GM21825 (cell line): ENCODE results near the gene TAGLN2.

ENCODE experiments used
- ATAC-seq: cut with Tn5 transposase; IDR thresholded peaks from one replicate; pipeline ENCODE4 v1.9.1; 2021; ENCODE audit warnings: mild to moderate bottlenecking, moderate library complexity; ENCODE audit not compliant: unreplicated experiment

The TAGLN2 gene

DNA sequence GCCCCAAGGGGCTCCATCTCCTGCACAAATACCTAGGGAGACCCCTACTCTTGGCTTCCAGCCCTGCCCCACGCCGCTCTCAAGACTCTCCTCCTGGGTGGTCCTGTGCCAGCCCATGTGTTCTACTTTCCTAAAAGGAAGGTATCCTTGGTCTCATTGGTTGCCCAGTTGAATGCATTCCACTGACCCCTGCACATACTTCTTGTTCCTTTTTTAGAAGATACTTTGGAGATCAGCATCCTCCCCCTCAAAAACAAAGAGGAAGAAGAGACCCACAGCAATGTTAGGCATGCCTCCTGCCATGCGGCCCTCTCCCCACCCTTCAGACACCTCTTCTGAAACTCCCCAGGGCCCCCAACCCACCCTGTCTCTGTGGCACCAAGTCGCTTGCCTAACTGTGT, 24.7 kb upstream of the TAGLN2 start:
- ATAC-seq = no peak

DNA sequence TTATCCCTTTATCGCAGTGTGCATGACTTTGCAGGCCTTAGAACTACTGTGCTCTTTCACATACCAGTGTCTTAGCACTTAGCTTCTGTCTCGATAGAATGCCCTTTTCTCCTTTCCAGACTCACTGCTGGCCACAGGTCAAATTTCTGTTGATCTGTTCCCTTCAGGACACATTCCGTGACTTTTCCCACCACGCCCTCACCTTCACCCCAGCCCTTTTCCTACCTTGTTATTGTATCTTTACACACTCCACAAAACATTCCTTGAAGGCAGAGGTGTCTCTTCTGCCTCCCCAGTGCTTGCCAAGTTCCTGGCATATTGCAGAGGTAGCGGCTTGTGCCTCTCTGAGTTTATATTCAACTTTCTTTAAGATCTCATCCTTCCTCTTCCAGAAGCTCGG, 23.8 kb upstream of the TAGLN2 start:
- ATAC-seq = no peak

DNA sequence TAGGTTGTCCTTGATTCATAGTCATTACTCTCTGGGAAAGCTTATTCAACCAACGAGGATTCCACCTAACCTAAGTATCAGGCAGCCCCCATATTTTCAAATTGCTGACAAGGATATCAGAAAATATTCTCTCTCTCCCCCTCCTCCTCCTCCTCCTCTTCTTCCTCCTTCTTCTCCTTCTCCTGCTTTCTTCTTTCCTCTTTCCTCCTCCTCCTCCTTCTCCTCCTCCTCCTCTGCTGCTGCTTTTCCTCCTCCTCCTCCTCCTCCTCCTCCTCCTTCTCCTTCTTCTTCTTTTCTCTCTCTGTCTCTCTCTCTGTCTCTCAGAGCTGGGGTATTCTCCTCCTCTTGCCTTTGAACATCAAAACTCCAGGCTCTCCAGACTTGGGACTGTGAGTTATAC, 22.6 kb upstream of the TAGLN2 start:
- ATAC-seq = no peak

DNA sequence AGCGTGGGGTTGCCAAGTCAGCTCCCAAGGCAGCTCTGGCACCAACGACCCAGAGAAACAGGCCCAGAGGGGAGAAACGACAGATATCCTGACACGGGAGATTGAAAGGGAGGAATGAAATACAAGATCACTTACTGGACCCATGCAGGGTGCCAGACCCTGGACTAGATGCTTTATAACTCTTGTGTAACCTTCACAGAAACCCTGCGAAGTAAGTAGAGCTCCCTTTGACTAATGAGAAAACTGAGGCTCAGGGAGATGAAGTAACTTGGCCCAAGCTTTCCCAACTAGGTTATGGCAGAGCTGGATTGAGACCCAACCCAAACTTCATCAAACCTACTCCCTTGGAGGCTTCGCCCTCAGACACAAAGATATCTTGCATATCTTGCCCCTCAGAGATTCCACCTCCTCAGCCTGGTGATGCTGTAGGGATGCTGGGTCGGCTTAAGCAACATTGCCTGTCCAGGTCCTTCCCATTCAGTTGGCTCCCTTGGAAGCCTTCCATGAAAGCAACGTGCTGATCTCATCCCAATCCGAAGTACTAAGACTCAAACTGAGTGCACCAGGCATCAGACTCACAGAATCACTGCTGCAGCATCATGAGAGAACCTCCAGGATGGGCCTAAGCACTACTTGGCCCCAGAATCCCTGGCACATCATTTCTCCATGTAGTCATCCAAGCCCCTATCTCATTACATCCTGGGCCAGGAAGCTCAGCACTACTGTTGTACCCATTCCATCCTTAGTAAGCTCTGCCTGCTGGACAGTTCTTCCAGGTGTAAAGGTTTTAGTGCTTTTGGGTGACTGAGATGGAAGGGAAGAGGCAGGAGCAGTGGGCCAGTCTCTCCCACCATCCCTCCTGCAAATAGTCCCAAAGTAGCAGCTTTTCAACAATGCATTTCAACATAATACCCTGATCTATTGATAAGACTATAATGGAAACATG, 21.2 kb upstream of the TAGLN2 start:
- no peak for ATAC-seq

DNA sequence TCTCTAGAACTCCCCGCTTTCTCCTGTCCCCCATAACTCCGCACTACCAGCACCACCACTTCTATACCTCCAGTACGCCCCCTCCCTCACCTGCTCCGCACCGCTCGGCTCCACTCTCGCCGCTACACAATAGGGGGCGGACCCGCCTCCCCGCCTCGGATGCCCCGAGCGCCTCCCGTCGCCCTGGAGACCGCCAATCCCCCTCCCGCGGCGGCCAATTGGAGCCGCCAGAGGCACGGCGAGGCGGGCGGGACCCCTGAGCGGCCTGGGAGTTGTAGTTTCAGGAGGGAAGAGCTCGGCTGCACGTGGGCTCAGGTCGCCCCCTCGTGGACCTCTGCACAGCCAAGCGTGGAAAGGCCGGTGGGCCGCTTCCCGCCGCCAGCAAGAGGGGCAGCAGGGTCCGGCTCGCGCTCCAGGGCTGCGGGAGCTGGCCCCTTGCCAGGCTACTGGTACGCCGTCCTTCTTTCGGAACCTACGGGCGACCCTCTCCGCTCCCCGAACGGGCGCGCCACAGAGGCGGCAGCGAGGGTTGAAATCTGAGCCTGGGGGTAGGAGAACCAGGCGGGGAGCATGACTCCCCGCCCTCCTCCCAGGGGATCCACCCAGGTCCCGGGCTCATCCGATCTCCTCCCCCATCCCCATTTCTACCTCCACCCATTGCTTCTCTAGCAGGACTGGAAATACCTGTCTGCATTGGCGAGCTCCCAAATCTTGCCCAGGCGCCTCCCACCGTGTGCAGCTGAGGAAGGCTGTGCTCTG, 20.4 kb upstream of the TAGLN2 start, which contains the start of gene IGSF9:
IGSF9 (minus strand) TSS at position 131 of the 759 bp plus-strand sequence. CDS start 2,159 bp downstream, outside the sequence.
- ATAC-seq = peak; percentile 64

DNA sequence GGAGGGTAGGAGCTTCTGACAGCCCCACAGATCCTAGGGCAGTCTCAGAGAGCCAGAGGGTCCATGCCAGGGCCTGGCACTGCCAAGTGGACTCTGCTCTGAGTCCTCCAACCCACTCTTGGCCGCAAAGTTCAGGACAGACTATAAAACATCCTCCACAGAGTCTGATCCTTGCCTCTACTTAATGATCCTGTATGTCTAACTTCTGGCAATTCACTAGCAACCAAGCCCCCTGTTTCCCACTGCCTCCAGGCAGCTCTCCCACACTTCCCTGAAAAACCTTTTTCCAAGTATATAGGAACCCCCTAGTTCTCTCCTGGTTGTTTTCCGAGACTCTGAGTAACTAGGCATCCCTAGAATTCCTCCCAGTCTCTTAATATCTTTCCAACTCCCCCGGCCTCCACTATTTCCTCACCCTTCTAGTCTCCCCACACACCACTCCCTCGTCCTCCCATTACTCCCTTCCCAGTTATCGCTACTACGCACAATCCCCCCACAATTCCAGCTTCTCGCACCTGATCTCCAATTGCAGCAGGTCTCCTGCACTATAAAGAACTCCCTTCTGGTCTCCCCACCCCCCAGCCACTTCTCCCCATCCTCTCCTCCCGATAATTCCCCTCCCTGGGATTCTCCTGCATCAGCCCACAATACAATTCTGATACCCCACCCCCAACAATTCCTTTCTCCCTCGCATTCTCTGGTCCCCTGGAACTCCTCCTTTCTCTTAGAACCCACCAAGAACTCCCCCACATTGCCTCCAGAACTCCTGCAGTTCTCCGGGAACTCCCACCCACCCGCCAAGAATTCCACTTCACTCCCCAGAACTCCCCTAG, 19.5 kb upstream of the TAGLN2 start:
- no peak for ATAC-seq

DNA sequence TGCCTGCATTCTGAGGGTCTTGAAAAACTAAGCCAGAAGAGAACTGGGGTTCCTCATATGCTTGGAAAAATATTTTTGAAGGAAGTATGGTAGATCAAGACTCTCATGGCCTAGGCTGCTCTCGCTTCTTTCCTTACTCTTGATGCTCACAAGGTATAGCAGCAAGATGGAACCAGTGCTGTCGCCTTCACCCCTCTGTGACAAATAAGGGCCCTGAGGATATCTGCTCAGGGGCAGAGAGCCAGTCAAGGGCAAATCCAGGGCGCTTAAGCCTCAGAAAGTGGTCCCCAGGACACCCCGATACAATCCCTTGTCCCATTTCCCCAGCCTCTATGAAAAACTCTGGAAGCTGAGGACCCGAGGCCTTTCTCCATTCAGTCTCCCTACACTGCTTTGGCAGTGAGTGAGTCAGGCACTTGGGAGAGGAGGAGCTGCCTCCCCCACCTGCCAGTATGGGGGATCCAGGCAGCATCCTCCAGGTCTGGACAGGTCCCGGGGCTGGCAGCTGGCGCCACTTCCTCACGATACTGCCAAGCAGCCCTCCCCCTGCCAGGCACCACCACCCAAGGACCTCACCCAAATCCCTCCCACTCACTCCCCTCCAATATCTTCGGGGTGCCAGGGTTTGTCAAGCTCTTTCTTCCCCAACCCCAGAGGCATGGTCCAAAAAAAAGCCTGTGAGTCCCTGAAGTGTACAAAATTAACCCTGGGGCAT, 18.8 kb upstream of the TAGLN2 start:
- no peak for ATAC-seq

DNA sequence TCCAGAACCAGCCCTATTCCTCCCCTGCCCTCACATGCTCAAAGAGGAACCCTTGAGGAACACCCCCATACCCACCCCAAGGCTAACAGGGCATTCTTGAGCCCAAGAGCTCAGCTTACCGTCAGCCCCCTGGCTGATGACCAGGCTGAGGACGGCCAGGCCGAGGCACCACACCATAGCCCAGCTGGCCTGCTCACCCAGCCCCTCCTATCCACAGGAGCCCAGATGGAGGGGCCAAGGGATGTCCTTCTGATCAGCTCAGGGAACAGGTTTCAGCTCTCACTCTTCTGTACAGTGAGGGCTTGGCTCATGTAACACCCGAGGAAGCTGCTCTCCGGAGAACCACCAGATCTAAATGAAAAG, 18.0 kb upstream of the TAGLN2 start:
- ATAC-seq = no peak

DNA sequence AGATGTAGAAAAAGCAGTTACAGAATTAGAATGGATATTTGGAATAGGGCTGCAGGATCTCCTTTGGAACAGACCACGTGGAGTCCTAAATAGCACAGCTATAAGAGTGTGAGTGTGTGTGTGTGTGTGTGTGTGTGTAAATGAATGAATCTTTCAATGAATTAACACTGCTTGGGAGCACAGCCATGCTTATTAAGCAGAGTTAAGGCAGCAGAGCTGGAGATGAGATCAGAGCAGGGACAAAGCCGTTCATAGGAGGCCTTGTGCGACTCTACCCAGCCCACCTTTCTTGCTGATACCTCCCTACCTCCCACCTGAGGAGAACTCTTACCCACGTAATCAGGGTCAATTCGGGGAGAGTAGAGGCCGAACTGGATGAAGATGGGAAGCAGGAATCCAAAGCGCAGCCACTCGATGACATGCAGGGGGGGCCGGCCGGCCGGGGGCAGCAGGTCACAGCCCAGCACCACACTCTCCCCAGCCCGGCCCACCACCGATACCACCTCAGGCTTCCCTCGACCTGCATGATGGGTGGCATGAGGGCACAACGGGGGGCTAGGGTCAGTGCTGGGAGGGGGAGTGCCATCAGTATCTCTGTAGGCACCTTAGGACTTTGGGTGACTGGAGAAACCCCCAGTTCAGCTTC, 17.4 kb upstream of the TAGLN2 start:
- no peak for ATAC-seq

DNA sequence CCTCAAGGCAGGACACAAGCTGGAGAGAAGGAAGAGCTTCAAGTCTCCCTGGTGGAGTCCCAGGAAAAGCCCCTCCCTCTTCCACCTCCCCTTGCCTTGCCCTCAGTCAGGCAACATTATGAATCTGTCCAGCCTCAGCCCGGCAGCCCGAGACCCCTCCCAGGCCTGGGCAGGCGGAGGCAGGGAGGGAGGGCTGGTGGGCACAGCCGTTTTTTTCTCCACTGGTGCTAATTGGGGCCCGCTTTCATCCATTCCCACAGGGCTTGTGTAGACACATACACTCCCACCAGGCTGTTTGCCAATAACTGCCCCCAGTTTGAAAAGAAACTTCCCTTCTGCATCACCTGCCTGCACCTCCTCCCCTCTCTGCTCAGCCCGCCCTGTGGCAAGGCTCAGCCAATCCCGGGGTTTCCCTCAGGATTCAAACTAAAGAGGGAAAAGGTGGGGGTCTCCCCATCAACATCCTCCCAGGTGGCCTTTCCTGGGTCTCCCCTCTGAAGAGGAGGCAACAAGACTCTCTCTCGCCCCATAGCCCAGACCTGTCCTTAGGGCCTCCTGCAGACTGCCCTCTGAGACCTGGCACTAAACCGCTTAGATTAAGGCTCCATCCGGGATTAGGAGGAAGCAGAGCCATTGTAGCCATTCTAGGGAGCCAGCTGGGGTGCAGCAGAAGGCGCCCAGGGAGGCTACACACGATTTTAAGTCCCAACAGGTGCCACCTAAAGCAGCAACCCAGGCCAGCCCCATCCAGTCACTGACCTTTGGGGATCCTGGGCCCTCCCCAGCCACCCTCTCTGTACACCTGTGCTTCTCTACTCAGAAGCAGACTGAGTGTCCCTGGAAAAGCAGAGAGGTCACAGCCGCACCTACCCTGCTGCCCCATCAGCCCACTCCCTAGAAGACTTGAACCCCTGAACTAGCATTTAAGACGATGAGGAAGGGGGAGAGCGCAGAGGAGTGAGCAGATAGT, 16.6 kb upstream of the TAGLN2 start:
- no peak for ATAC-seq

DNA sequence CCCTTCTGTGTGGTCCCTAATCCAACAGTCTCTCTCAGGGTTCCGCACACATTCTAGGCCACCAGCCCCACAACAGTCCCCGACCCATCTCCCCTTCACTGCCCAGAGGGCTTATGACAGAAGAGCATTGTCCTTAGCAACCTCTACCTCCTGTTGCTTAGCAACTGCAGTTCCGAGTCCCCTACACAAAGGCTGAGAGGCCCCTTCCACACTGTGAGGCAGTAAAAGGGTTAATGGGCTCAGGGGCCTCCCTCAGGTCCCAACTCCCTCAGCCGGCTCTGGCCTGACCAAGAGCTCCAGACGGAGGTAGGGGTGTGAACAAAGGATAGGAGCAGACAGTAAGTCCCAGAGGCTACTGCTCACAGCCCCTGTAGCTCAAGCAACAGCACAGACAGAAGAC, 15.8 kb upstream of the TAGLN2 start:
- ATAC-seq = no peak

DNA sequence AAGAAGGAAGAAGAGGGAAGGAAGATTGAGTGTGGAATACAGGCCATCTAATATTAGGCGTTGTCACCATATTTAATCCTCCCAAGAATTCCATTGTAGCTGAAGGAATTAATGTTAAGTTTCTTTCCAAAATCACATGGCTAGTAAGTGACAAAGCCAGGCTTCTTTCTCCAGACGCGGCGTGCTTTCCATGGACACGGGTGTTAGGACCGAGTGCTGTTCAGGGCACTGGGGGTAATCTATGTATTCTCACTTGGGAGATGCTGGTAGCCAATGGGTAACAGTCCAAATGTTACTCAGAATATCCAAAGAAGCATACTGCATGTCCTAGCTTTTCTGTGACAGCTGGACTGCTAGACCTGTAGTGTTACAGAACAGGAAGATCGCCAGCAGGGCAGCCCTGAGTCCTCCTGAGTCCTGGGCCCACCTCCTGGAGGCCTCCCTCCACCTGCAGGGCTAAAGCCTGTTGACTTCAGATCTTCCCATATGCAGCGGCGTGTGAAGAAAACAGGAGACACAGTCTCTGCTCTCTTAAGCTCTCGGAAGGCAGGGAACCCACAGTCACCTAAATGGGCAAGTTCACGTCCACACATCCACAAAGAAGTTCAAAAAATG, 14.8 kb upstream of the TAGLN2 start:
- no peak for ATAC-seq

DNA sequence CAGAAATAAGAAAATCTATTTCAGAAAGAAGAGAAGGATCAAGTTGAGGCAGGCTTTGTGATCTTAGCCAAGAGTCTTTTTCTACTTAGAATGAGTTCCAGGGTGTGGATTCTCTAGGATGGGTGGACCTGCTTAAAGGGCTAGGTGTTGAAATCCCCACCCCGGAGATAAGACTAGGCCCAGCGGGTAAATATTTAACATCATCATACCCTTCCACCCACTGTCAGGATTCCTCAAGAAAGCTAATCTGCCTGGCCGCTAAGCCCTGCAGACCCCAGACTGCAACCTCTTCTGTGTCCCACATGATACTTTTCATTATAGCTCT, 14.3 kb upstream of the TAGLN2 start:
- no peak for ATAC-seq

DNA sequence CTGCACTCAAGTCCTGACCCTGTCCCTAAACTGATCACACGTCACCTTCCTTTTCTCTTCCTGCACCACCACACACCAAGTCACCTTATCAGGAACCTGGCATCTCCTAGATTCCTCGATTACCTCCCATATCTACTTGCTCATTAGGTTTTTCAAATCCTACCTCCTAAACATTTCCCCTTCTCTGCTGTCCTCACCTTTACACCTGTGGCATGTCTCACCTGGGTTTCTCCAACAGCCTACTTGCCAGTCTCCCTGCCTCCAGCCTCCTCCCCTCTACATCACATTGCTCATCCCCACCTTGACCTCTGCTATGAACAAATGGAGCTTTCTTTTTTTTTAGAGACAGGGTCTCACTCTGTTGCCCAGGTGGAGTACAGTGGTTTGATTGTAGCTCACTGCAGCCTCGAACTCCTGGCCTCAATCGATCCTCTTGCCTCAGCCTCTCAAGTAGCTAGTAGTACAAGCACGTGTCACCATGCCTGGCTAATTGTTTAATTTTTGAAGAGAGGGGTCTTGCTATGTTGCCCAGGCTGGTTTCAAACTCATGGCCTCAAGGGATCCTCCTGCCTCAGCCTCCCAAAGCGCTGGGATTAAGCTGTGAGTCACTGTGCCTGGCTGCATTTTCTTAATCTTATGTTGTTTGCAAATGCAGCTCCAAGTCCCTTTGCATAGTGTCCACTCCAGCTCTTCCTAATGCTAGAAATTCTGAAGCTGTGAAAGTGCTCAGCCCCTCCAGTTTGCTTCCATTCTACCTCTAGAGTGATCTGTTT, 13.8 kb upstream of the TAGLN2 start:
- no peak for ATAC-seq

DNA sequence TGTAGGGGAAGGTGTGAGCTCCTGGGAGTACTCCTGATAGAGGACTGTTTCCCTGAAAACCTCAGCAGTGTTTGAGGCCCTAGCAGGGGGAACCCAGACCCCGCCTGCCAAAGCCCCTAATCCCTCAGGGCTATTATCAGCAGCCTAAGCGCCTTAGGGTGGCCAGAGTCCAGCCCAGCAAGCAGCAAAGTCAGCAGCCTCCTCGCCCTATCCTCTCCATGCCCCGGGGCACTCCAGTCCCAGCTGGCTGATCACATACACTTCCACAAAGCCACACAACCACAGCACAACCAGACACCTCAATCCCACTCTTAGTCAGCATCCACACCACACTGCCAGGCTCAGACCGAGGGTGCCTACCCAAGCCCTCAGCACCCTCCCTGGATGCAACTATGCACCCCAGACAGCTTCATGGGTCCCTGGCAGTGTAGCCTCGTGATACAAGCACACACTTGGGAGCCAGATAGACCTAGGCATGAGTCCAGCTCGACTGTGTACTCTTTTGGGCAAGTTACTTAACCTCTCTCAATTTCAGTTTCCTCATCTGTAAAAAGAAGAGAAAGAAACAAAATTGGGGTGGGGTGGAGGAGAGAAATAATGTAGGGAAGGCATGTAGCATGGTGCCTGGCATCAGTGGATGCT, 13.0 kb upstream of the TAGLN2 start:
- no peak for ATAC-seq

DNA sequence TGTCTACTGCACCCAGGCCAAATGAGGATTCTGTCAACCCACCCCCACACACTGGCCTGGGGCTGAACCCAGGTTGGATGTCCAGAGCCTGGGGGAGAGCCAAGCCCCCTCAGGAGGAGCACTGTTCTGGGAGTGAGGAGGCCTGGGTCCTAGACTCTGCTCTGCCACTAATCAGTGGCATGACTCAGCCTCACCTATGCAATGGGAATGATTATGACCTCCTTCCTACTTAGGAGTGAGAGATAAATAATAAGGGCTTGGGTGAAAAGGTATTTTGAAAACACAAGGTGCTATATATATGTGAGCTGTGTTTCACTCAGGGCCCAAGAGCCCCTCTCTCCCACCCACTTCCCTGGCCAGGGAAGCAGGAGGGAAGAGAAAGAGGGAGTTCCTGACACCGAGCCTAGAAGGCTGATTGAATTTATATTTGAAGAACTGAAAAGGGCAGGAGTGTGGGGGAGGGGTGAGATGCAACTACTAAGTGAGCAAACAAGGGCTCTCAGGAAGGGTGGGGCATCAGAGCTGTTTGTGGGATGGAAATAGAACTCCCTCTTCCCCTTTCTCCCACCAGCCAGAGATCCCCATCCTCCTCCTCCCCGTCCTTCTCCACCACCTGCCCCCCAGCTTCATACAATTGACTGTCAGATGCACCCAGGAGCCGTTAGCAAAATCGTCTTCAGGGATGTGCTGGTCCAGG, 11.9 kb upstream of the TAGLN2 start:
- ATAC-seq = no peak
